SU-DHL-6 (cell line): Measurements from ENCODE around the gene VDAC1.

Experiments used
- H2AFZ ChIP-seq: fragments of 200-600 bp; sonication (generic); 2 replicates; pipeline ENCODE4 v1.6.1; 2014; ENCODE audit warnings: low read depth, mild to moderate bottlenecking, moderate library complexity, mixed read lengths, antibody characterized with exemption, low read length; ENCODE audit not compliant: severe bottlenecking
- H3F3A ChIP-seq: fragments of 200-600 bp; shearing (Covaris generic); 2 replicates; pipeline ENCODE4 v1.6.0; 2016; ENCODE audit warnings: antibody characterized with exemption, mild to moderate bottlenecking; ENCODE audit not compliant: insufficient read depth
- H3K27ac ChIP-seq: fragments of 200-600 bp; sonication (generic); 2 replicates; pipeline ENCODE4 v1.5.1; 2016; ENCODE audit warnings: low read depth, mild to moderate bottlenecking, low read length, moderate library complexity, mixed read lengths
- H3K27me3 ChIP-seq: fragments of 200-600 bp; sonication (generic), shearing (Covaris generic); 2 replicates; pipeline ENCODE4 v1.6.0; 2014; ENCODE audit warnings: mild to moderate bottlenecking, low read length
- H3K36me3 ChIP-seq: fragments of 200-600 bp; sonication (generic); 2 replicates; pipeline ENCODE4 v1.6.1; 2014; ENCODE audit warnings: mild to moderate bottlenecking, low read length, mixed read lengths
- H3K4me2 ChIP-seq: fragments of 300-600, 200-600 bp; shearing (Covaris generic), sonication (generic); 2 replicates; pipeline ENCODE4 v1.6.0; 2014; ENCODE audit warnings: low read length, low read depth, mild to moderate bottlenecking; ENCODE audit not compliant: poor library complexity, severe bottlenecking
- H3K4me3 ChIP-seq: fragments of 200-600 bp; sonication (generic); 2 replicates; pipeline ENCODE4 v1.5.1; 2014; ENCODE audit warnings: antibody characterized with exemption, low read length, mild to moderate bottlenecking, mixed read lengths; ENCODE audit not compliant: insufficient read depth, poor library complexity, severe bottlenecking
- H3K79me2 ChIP-seq: fragments of 200-600 bp; sonication (generic); 2 replicates; pipeline ENCODE4 v1.6.1; 2014; ENCODE audit warnings: mild to moderate bottlenecking, low read length, moderate library complexity; ENCODE audit not compliant: insufficient read depth
- H3K9ac ChIP-seq: fragments of 200-600 bp; sonication (generic); 2 replicates; pipeline ENCODE4 v1.7.0; 2014; ENCODE audit warnings: mild to moderate bottlenecking, low read length
- H3K9me2 ChIP-seq: fragments of 200-600 bp; sonication (generic); replicated peaks from 2 replicates; pipeline ENCODE4 v1.6.1; 2014; ENCODE audit warnings: low read length; ENCODE audit not compliant: insufficient read depth
- H3K9me3 ChIP-seq: fragments of 200-600 bp; sonication (generic); 2 replicates; pipeline ENCODE4 v1.6.1; 2014; ENCODE audit warnings: low read length, mixed read lengths; ENCODE audit not compliant: insufficient read depth
- H4K20me1 ChIP-seq: fragments of 200-600 bp; sonication (generic); 2 replicates; pipeline ENCODE4 v1.6.1; 2014; ENCODE audit warnings: low read depth, mild to moderate bottlenecking, antibody characterized with exemption, low read length, moderate library complexity, mixed read lengths
- CTCF ChIP-seq: fragments of 200-600 bp; sonication (generic); IDR thresholded peaks from one replicate; pipeline ENCODE4 v1.5.1; 2017; ENCODE audit warnings: antibody characterized with exemption, mild to moderate bottlenecking, low read length, moderate library complexity; ENCODE audit not compliant: insufficient read depth, poor library complexity, severe bottlenecking
- EZH2phosphoT487 ChIP-seq: fragments of 200-600 bp; sonication (generic), shearing (Covaris generic); conservative IDR thresholded peaks from 2 replicates; pipeline ENCODE4 v1.6.1; 2018; ENCODE audit warnings: mild to moderate bottlenecking, antibody characterized with exemption, low read length, moderate library complexity, mixed read lengths

VDAC1 gene

GRCh38 chr5:134022333-134022732 lies 17.6 kb upstream of the VDAC1 start:
- TF ChIP-seq CTCF (no peak), EZH2phosphoT487 (no peak)
- Histone ChIP-seq H3K36me3 (no peaks in the 10 kb centered on the region), H3K79me2 (no peaks in the 10 kb centered on the region), H3K4me2 (no peak overlapping the region), H3K27me3 (no peaks in the 10 kb centered on the region), H2AFZ (no peak overlapping the region), H3K9me2 (no peaks in the 10 kb centered on the region), H3K27ac (no peak overlapping the region), H3K4me3 (no peak overlapping the region), H3K9ac (no peak overlapping the region), H4K20me1 (no peaks in the 10 kb centered on the region), H3K9me3 (no peaks in the 10 kb centered on the region), H3F3A (no peaks in the 10 kb centered on the region)

DNA sequence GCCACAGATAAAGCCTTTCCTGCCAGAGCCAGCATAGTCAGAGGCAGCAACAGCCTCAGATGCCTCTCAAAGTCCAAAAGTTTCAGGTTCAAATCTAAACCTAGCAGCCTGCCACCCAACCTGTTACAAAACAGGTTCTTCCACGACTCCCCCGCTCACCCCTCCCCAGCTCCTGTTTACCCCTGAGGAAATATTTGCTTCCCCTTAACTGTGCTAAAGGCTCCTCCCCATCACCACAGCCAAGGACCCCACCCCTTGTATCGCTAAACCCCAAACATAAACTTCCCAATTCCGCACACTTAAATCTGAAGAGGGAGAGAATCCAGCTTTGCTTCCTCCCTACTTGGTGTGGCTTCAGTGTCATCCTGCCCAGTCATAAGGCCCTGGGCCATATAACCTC lies 15.4 kb upstream of the VDAC1 start:
- Histone ChIP-seq H3K9ac (no peak overlapping the region), H3F3A (no peaks in the 10 kb centered on the region), H3K27me3 (no peaks in the 10 kb centered on the region), H3K4me2 (no peak overlapping the region), H2AFZ (no peak overlapping the region), H3K9me3 (no peaks in the 10 kb centered on the region), H4K20me1 (no peaks in the 10 kb centered on the region), H3K4me3 (no peak overlapping the region), H3K9me2 (no peaks in the 10 kb centered on the region), H3K79me2 (no peaks in the 10 kb centered on the region), H3K36me3 (no peaks in the 10 kb centered on the region), H3K27ac (no peak overlapping the region)
- no peak for TF ChIP-seq CTCF
- TF ChIP-seq EZH2phosphoT487, result no peak

GRCh38 chr5:134019636-134020035 lies 14.9 kb upstream of the VDAC1 start:
- no peak overlapping the region for H3K9ac ChIP-seq
- no peaks in the 10 kb centered on the region for H3F3A ChIP-seq
- H3K9me2 ChIP-seq, result no peaks in the 10 kb centered on the region
- no peak overlapping the region for H3K4me3 ChIP-seq
- TF ChIP-seq EZH2phosphoT487 (no peak), CTCF (no peak)
- H2AFZ ChIP-seq, result no peak overlapping the region
- H4K20me1 ChIP-seq, result no peaks in the 10 kb centered on the region
- no peaks in the 10 kb centered on the region for H3K79me2 ChIP-seq
- H3K27ac ChIP-seq, result no peak overlapping the region
- no peaks in the 10 kb centered on the region for H3K36me3 ChIP-seq
- no peak overlapping the region for H3K4me2 ChIP-seq
- no peaks in the 10 kb centered on the region for H3K27me3 ChIP-seq
- H3K9me3 ChIP-seq, result no peaks in the 10 kb centered on the region

- no peaks in the 10 kb centered on the region for H3K36me3 ChIP-seq
- no peak overlapping the region for H2AFZ ChIP-seq
- H3K4me3 ChIP-seq, result no peak overlapping the region
- TF ChIP-seq CTCF (no peak), EZH2phosphoT487 (no peak)
- no peak overlapping the region for H3K9ac ChIP-seq
- H3K79me2 ChIP-seq, result no peaks in the 10 kb centered on the region
- H3K9me2 ChIP-seq, result no peaks in the 10 kb centered on the region
- no peaks in the 10 kb centered on the region for H3F3A ChIP-seq
- H3K4me2 ChIP-seq, result no peak overlapping the region
- H3K9me3 ChIP-seq, result no peaks in the 10 kb centered on the region
- H4K20me1 ChIP-seq, result no peaks in the 10 kb centered on the region
- H3K27ac ChIP-seq, result no peak overlapping the region
- H3K27me3 ChIP-seq, result no peaks in the 10 kb centered on the region
Measured at GRCh38 chr5:134018986-134019316, 14.2 kb upstream of the VDAC1 start.
